Measurements from ENCODE around the gene MEF2C.

- no peak for TF ChIP-seq EZH2phosphoT487 (IDR thresholded peaks at IDR 0.05; ENCODE audit: borderline replicate concordance, low read length)
- TF ChIP-seq CTCF (IDR thresholded peaks at IDR 0.05; ENCODE audit: low read depth, low read length, poor library complexity, severe bottlenecking) = no peak
Measured at GRCh38 chr5:88792144-88792840, 90.7 kb downstream of the MEF2C start.

Data from DOHH2 (cell line).